WTC11 (cell line): ENCODE measurements around the gene PRPF40A.

ENCODE experiments used
- ATF2 ChIP-seq: sonication (generic); formaldehyde crosslinking; IDR thresholded peaks from 2 replicates; pipeline ENCODE4 v1.8.1; 2022; ENCODE audit warnings: low read depth, missing genetic modification reagents, borderline replicate concordance
- CTCF ChIP-seq: fragments of 200-600 bp; IDR thresholded peaks from 2 replicates; pipeline ENCODE4 v1.8.0; 2022; ENCODE audit warnings: antibody characterized with exemption
- ESRRA ChIP-seq: sonication (generic); formaldehyde crosslinking; IDR thresholded peaks from 2 replicates; pipeline ENCODE4 v1.8.1; 2022; ENCODE audit warnings: mild to moderate bottlenecking, missing genetic modification reagents, borderline replicate concordance
- FOXJ3 ChIP-seq: sonication (generic); formaldehyde crosslinking; IDR thresholded peaks from 2 replicates; pipeline ENCODE4 v1.9.0; 2021; ENCODE audit warnings: missing genetic modification reagents, mild to moderate bottlenecking, borderline replicate concordance
- KAT7 ChIP-seq: sonication (generic); formaldehyde crosslinking; IDR thresholded peaks from 2 replicates; pipeline ENCODE4 v1.8.1; 2023; ENCODE audit warnings: missing genetic modification reagents, mild to moderate bottlenecking, borderline replicate concordance
- MAX ChIP-seq: sonication (generic); formaldehyde crosslinking; IDR thresholded peaks from 2 replicates; pipeline ENCODE4 v1.8.0; 2022; ENCODE audit warnings: mild to moderate bottlenecking, missing genetic modification reagents
- RELA ChIP-seq: sonication (generic); formaldehyde crosslinking; IDR thresholded peaks from 2 replicates; pipeline ENCODE4 v1.8.1; 2022; ENCODE audit warnings: missing genetic modification reagents, mild to moderate bottlenecking, borderline replicate concordance
- TCF7 ChIP-seq: sonication (generic); formaldehyde crosslinking; IDR thresholded peaks from 2 replicates; pipeline ENCODE4 v1.8.0; 2022; ENCODE audit warnings: mild to moderate bottlenecking, low read depth, missing genetic modification reagents, moderate library complexity
- USF2 ChIP-seq: sonication (generic); formaldehyde crosslinking; IDR thresholded peaks from 2 replicates; pipeline ENCODE4 v1.8.1; 2023; ENCODE audit warnings: mild to moderate bottlenecking, missing genetic modification reagents, moderate library complexity
- ZMAT4 ChIP-seq: fragments of 250-450 bp; sonication (Bioruptor Pico); IDR thresholded peaks from 2 replicates; pipeline ENCODE4 v1.9.0; 2021; ENCODE audit warnings: mild to moderate bottlenecking

- no peak for TF ChIP-seq ESRRA
- TF ChIP-seq ZMAT4 (CRISPR knock-in tag) = no peak
- TF ChIP-seq FOXJ3 = no peak
- TF ChIP-seq CTCF = no peak
- TF ChIP-seq ATF2 (CRISPR knock-in tag) = no peak
- TF ChIP-seq TCF7 = no peak
- no peak for TF ChIP-seq RELA (CRISPR knock-in tag)
- TF ChIP-seq KAT7 (CRISPR knock-in tag) = no peak
- TF ChIP-seq USF2 (CRISPR knock-in tag) = no peak
- no peak for TF ChIP-seq MAX (CRISPR knock-in tag)
These were observed 49.7 kb upstream of the PRPF40A start for GRCh38 chr2:152766928-152767327.
